CD4-positive, CD25-positive, alpha-beta regulatory T cell (primary cell): ENCODE results near the gene CSMD2. TPM values are rescaled to one million over a fixed set of nuclear protein-coding genes. Genes with fewer than 3 reads are reported as not detected.

Experiments used
- ATAC-seq, 2 donors: fragments of 150-1000 bp; cut with Tn5 transposase; one replicate each; pipeline ENCODE4 v1.10.0; 2021; ENCODE audit warnings: low read depth in 2 of 2, moderate number of reproducible peaks in 2 of 2, moderate library complexity in 1 of 2
- DNase-seq, 3 donors: peaks; one replicate each; pipeline versions ENCODE4 v3.0.0 to v3.0.0-alpha.2; 2012 to 2022; ENCODE audit warnings: mixed read lengths in 1 of 3
- H3K27ac ChIP-seq: one replicate; pipeline ENCODE4 v1.7.0; 2013; ENCODE audit warnings: mild to moderate bottlenecking, low read length; ENCODE audit not compliant: insufficient read depth, poor library complexity, severe bottlenecking
- H3K27me3 ChIP-seq: one replicate; pipeline ENCODE4 v1.7.0; 2013; ENCODE audit warnings: low read length; ENCODE audit not compliant: control insufficient read depth, insufficient read depth
- H3K36me3 ChIP-seq: one replicate; pipeline ENCODE4 v1.7.0; 2013; ENCODE audit warnings: mild to moderate bottlenecking, low read length, moderate library complexity; ENCODE audit not compliant: control insufficient read depth, insufficient read depth
- H3K4me1 ChIP-seq: 2 replicates; pipeline ENCODE4 v1.7.0; 2013; ENCODE audit warnings: mild to moderate bottlenecking, low read length; ENCODE audit not compliant: insufficient read depth, control insufficient read depth, poor library complexity, severe bottlenecking
- H3K4me3 ChIP-seq: one replicate; pipeline ENCODE4 v1.7.0; 2013; ENCODE audit warnings: low read depth, mild to moderate bottlenecking, low read length, moderate library complexity
- H3K9me3 ChIP-seq, 2 experiments: 1 replicate in 1 of 2; 2 replicates in 1 of 2; pipeline ENCODE4 v1.7.0; 2013; ENCODE audit warnings: low read length in 2 of 2, mild to moderate bottlenecking in 1 of 2, moderate library complexity in 1 of 2; ENCODE audit not compliant: control insufficient read depth in 2 of 2
- H3K27ac Mint-ChIP-seq, 3 donors: one replicate each; pipeline ENCODE4 v1.8.0; 2020 to 2022; ENCODE audit warnings: mild to moderate bottlenecking in 3 of 3, mixed read lengths in 3 of 3, moderate library complexity in 2 of 3
- H3K27me3 Mint-ChIP-seq: one replicate; pipeline ENCODE4 v1.8.0; 2022; ENCODE audit warnings: mild to moderate bottlenecking, mixed read lengths
- H3K36me3 Mint-ChIP-seq: one replicate; pipeline ENCODE4 v1.8.0; 2020; ENCODE audit warnings: mixed read lengths
- H3K4me1 Mint-ChIP-seq, 4 donors: one replicate each; pipeline ENCODE4 v1.8.0; 2020 to 2022; ENCODE audit warnings: mixed read lengths in 4 of 4, mild to moderate bottlenecking in 1 of 4
- H3K4me3 Mint-ChIP-seq, 4 donors: one replicate each; pipeline ENCODE4 v1.8.0; 2020 to 2022; ENCODE audit warnings: mild to moderate bottlenecking in 4 of 4, mixed read lengths in 4 of 4, moderate library complexity in 3 of 4
- H3K9me3 Mint-ChIP-seq, 7 donors: one replicate each; pipeline ENCODE4 v1.8.0; 2020 to 2022; ENCODE audit warnings: mixed read lengths in 7 of 7, mild to moderate bottlenecking in 3 of 7, moderate library complexity in 2 of 7
- polyA plus RNA-seq, 4 donors: library from polyadenylated mRNA; unstranded; fragments of 300-500 nt; fragmentation: Illumina TruSeq; gene quantifications; one replicate each; pipeline ENCODE4 v1.2.3, GENCODE V29; 2021
- total RNA-seq: library from RNA; stranded (reverse); gene quantifications from one replicate; pipeline ENCODE4 v1.2.3, GENCODE V29; 2022

The CSMD2 gene
- total and polyA plus RNA-seq, 5 donors from 2014 or later = not detected

GRCh38 chr1:33908324-33908956 is 256.6 kb downstream of the CSMD2 start:
- DNase-seq (no peak), ATAC-seq (no peak)
- H3K36me3 Mint-ChIP-seq = no peaks in the 10 kb centered on the region
- Histone ChIP-seq H3K4me1 (no peaks in the 10 kb centered on the region), H3K27ac (no peak overlapping the region), H3K27me3 (no peaks in the 10 kb centered on the region), H3K4me3 (no peak overlapping the region), H3K9me3 (no peaks in the 10 kb centered on the region), H3K36me3 (no peaks in the 10 kb centered on the region)
- peaks cover 0 to 6% (median 2%) of the 10 kb centered on the region in 7 donors for H3K9me3 Mint-ChIP-seq
- H3K4me3 Mint-ChIP-seq = no peak overlapping the region
- H3K27me3 Mint-ChIP-seq = peaks cover 6% of the 10 kb centered on the region
- H3K4me1 Mint-ChIP-seq = peaks cover 0 to 1% (median 0%) of the 10 kb centered on the region in 4 donors
- H3K27ac Mint-ChIP-seq = no peak overlapping the region

- ATAC-seq (no peak), DNase-seq (no peak)
- no peak overlapping the region for H3K4me3 ChIP-seq
- no peaks in the 10 kb centered on the region for H3K36me3 ChIP-seq
- no peak overlapping the region for H3K4me3 Mint-ChIP-seq
- no peaks in the 10 kb centered on the region for H3K36me3 Mint-ChIP-seq
- no peaks in the 10 kb centered on the region for H3K9me3 ChIP-seq
- H3K27me3 Mint-ChIP-seq = peaks cover 2% of the 10 kb centered on the region
- no peaks in the 10 kb centered on the region for H3K27me3 ChIP-seq
- no peak overlapping the region for H3K27ac Mint-ChIP-seq
- no peaks in the 10 kb centered on the region for H3K4me1 ChIP-seq
- H3K9me3 Mint-ChIP-seq = peaks cover 0 to 6% (median 0%) of the 10 kb centered on the region in 7 donors
- H3K4me1 Mint-ChIP-seq = no peaks in the 10 kb centered on the region
- no peak overlapping the region for H3K27ac ChIP-seq
Observed at GRCh38 chr1:33906156-33906555, 258.9 kb downstream of the CSMD2 start.

- no peaks in the 10 kb centered on the region for H3K27me3 ChIP-seq
- no peaks in the 10 kb centered on the region for H3K36me3 ChIP-seq
- no peak for DNase-seq
- H3K27ac ChIP-seq = no peak overlapping the region
- no peak overlapping the region for H3K4me3 ChIP-seq
- H3K4me1 ChIP-seq = no peaks in the 10 kb centered on the region
- peaks cover 0 to 6% (median 0%) of the 10 kb centered on the region in 7 donors for H3K9me3 Mint-ChIP-seq
- no peaks in the 10 kb centered on the region for H3K9me3 ChIP-seq
- ATAC-seq = no peak
- no peaks in the 10 kb centered on the region for H3K27me3 Mint-ChIP-seq
- H3K36me3 Mint-ChIP-seq = no peaks in the 10 kb centered on the region
- no peak overlapping the region for H3K27ac Mint-ChIP-seq
- no peaks in the 10 kb centered on the region for H3K4me1 Mint-ChIP-seq
- H3K4me3 Mint-ChIP-seq = no peak overlapping the region
Observed at GRCh38 chr1:33905241-33905640, 259.8 kb downstream of the CSMD2 start.

- H3K4me3 ChIP-seq = no peak overlapping the region
- Mint-ChIP-seq H3K9me3 (peaks cover 0 to 6% (median 0%) of the 10 kb centered on the region in 7 donors), H3K4me3 (no peak overlapping the region), H3K36me3 (no peaks in the 10 kb centered on the region), H3K27ac (no peak overlapping the region), H3K4me1 (no peaks in the 10 kb centered on the region), H3K27me3 (no peaks in the 10 kb centered on the region)
- no peaks in the 10 kb centered on the region for H3K9me3 ChIP-seq
- H3K27ac ChIP-seq = no peak overlapping the region
- DNase-seq (no peak), ATAC-seq (no peak)
- no peaks in the 10 kb centered on the region for H3K36me3 ChIP-seq
- H3K4me1 ChIP-seq = no peaks in the 10 kb centered on the region
- no peaks in the 10 kb centered on the region for H3K27me3 ChIP-seq
Observed at GRCh38 chr1:33903210-33903589, 261.8 kb downstream of the CSMD2 start.

- Mint-ChIP-seq H3K4me1 (no peaks in the 10 kb centered on the region), H3K9me3 (peaks cover 0 to 6% (median 0%) of the 10 kb centered on the region in 7 donors), H3K4me3 (no peak overlapping the region), H3K27ac (no peak overlapping the region), H3K27me3 (no peaks in the 10 kb centered on the region), H3K36me3 (no peaks in the 10 kb centered on the region)
- ATAC-seq (no peak), DNase-seq (no peak)
- no peaks in the 10 kb centered on the region for H3K27me3 ChIP-seq
- no peaks in the 10 kb centered on the region for H3K36me3 ChIP-seq
- no peaks in the 10 kb centered on the region for H3K9me3 ChIP-seq
- H3K4me3 ChIP-seq = no peak overlapping the region
- H3K4me1 ChIP-seq = no peaks in the 10 kb centered on the region
- H3K27ac ChIP-seq = no peak overlapping the region
Observed at GRCh38 chr1:33902486-33903209, 262.4 kb downstream of the CSMD2 start.

GRCh38 chr1:33899746-33900145 is 265.3 kb downstream of the CSMD2 start:
- Histone ChIP-seq H3K27ac (no peak overlapping the region), H3K4me3 (no peak overlapping the region), H3K4me1 (no peaks in the 10 kb centered on the region), H3K27me3 (no peaks in the 10 kb centered on the region), H3K36me3 (no peaks in the 10 kb centered on the region), H3K9me3 (no peaks in the 10 kb centered on the region)
- DNase-seq (no peak), ATAC-seq (no peak)
- H3K27ac Mint-ChIP-seq = no peak overlapping the region
- peaks cover 0 to 5% (median 0%) of the 10 kb centered on the region in 7 donors for H3K9me3 Mint-ChIP-seq
- H3K4me3 Mint-ChIP-seq = no peak overlapping the region
- H3K36me3 Mint-ChIP-seq = no peaks in the 10 kb centered on the region
- H3K4me1 Mint-ChIP-seq = no peaks in the 10 kb centered on the region
- H3K27me3 Mint-ChIP-seq = no peaks in the 10 kb centered on the region

- ATAC-seq = no peak
- H3K36me3 ChIP-seq = no peaks in the 10 kb centered on the region
- no peaks in the 10 kb centered on the region for H3K4me1 ChIP-seq
Observed at GRCh38 chr1:33898881-33899280, 266.1 kb downstream of the CSMD2 start.

GRCh38 chr1:33898406-33898805 is 266.6 kb downstream of the CSMD2 start:
- Mint-ChIP-seq H3K27me3 (no peaks in the 10 kb centered on the region), H3K36me3 (no peaks in the 10 kb centered on the region), H3K4me3 (no peak overlapping the region), H3K27ac (no peak overlapping the region), H3K4me1 (no peaks in the 10 kb centered on the region), H3K9me3 (peaks cover 0 to 2% (median 0%) of the 10 kb centered on the region in 7 donors)
- H3K36me3 ChIP-seq = no peaks in the 10 kb centered on the region
- H3K9me3 ChIP-seq = no peaks in the 10 kb centered on the region
- no peaks in the 10 kb centered on the region for H3K4me1 ChIP-seq
- no peak for ATAC-seq
- no peaks in the 10 kb centered on the region for H3K27me3 ChIP-seq
- no peak overlapping the region for H3K4me3 ChIP-seq
- DNase-seq = no peak
- H3K27ac ChIP-seq = no peak overlapping the region

More at GRCh38 chr1:33898881-33899280, 266.1 kb downstream of the CSMD2 start:
- no peak for DNase-seq
- Mint-ChIP-seq H3K4me1 (no peaks in the 10 kb centered on the region), H3K36me3 (no peaks in the 10 kb centered on the region), H3K4me3 (no peak overlapping the region), H3K27me3 (no peaks in the 10 kb centered on the region), H3K27ac (no peak overlapping the region), H3K9me3 (peaks cover 0 to 4% (median 0%) of the 10 kb centered on the region in 7 donors)
- no peak overlapping the region for H3K4me3 ChIP-seq
- H3K9me3 ChIP-seq = no peaks in the 10 kb centered on the region
- H3K27me3 ChIP-seq = no peaks in the 10 kb centered on the region
- H3K27ac ChIP-seq = no peak overlapping the region
